HPDE6-E6E7 (cell line): ENCODE results near the gene RPP30.
"Not testable (repeated sequence)": the region's sequence is repeated elsewhere in the genome, so short reads cannot be mapped to it uniquely, and the experiment has no call there.

Experiments
- DNase-seq: peaks from one replicate; pipeline ENCODE4 v3.0.0; 2011; ENCODE audit warnings: missing footprints; ENCODE audit errors: extremely low spot score

RPP30 gene

DNA sequence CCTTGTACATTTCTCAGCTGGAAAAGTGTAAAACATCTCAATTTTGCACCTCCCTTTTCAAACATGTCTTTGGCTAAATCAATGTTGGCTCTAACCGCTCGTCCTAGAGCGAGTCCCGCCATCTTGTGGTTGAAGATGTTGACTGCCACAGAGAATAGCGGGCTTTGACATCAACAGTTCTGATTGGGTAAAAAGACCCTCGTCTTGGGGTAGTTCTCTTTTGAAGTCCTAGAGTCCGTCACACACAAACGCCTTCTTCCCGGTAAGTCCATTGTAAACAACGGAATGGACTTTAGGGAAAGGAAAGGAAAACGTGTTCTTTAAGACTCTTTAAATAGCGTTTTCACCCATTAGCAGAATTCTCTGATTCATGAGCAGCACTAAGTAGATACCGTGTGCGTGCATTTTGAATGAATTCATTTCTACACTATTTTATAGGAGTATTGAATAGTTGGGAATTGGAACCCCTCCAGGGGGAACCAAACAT, 452 bp upstream of the RPP30 start:
- no peak for DNase-seq

DNA sequence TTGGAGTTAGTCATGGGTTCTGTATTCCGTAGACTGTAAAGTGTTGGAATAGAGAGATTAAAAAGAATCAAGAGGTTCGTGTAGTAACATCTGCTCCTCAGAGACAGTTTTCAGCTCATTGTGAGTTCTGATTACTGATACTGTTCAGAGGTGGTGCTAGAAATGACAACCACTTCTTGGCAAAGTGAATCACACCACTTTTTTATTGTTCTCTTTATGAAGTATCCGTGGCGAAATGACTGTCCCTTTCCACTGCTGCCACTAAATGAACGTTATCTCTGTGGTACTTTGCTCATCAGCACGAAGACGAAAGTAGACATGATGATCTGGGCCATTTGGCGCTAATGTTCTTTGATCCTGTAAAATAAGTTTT, 860 bp downstream of the RPP30 start:
- no peak for DNase-seq

DNA sequence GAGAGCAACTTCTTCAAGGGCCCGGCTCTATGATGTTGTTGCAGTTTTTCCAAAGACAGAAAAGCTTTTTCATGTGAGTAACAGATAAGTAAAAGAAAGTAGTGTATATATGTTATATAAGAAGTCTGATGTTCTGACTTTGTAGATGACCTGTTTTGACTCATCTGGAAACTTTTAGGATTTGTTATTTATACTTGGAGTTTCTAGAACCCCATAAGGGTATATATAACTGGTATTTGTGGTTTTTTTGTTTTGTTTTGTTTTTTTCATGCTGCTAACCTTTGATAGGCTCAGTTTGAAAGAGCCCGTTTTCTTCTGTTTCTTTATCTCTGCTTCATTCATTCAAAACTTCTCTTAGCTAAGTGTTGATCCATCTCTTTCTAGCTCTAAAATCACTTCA, 7.3 kb downstream of the RPP30 start:
- no peak for DNase-seq

DNA sequence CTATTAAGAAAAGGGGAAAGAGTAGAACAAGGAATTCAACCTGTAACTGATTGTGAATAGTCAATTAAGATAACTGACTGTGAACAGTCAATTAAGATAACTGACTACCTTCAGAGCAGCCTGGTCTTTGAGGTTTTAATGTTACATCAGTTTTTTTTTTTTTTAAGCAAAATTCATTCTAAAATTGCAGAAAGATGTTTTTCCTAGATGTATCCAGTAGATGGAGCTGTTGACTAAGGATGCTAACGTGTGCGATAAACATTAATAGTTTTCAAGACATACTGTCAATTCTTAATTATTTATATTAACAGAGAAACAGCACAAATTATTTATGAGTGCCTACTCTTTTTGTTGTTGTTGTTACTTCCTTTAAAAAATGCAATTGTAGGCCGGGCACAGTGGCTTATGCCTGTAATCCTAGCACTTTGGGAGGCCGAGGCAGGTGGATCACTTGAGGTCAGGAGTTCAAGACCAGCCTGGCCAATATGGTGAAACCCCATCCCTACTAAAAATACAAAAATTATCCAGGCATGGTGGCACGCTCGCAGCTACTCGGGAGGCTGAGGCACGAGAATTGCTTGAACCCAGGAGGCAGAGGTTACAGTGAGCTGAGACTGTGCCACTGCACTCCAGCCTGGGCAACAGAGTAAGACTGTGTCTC, 8.4 kb downstream of the RPP30 start:
- DNase-seq, result not testable (repeated sequence)

DNA sequence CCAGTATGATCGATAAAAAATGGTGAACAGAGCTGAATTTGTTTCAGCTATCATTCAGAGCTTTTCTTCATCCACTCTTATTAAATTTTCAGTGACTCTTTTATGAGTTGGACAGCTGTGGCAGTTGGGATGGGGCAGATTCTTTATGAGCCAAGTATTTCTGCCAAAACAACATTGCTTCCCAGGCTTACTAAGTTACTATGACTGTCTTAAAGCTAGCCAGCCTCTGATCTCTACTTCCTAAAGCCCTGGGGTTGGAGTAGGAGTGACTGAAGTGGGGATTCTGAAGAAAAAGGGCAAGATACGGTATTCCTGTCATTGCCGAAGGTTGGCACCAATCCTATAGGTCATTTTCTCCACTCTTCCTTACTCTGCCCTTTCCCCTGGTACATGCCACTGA, 12.7 kb downstream of the RPP30 start:
- no peak for DNase-seq

DNA sequence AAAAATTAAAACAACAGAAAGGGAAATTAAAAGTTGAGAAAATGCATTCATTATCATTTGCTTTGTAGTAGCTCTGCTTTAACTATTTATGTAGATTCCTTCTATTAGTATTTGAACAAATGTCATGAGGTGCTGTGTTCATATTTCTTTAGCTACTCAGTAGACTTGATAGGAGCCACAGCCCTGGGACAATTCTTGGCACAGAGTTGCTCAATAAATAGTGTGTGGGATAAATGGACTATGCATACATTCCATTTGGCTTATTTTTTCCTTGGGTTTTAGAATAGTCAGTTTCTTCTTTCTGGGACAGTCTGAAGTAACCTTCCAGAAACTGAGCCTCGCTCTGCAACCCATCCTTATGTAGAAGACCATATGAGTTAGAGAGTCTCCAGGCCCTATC, 13.4 kb downstream of the RPP30 start:
- no peak for DNase-seq

DNA sequence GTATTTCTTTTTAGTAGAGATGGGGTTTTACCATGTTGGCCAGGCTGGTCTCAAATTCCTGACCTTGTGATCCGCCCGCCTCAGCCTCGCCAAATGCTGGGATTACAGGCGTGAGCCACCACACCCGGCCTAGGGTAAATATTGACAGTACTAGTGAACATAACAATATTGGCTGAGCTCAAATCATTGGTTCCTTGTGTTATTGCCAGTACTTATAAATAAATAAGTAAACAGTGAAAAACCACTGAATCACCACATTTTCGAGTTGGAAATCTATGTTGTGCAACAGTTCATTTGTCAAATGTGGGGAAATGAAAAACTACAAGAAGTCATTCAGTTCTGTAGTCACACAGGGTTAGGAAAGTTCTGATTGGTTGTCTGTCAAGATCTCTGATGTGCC, 15.8 kb downstream of the RPP30 start:
- DNase-seq, result no peak

DNA sequence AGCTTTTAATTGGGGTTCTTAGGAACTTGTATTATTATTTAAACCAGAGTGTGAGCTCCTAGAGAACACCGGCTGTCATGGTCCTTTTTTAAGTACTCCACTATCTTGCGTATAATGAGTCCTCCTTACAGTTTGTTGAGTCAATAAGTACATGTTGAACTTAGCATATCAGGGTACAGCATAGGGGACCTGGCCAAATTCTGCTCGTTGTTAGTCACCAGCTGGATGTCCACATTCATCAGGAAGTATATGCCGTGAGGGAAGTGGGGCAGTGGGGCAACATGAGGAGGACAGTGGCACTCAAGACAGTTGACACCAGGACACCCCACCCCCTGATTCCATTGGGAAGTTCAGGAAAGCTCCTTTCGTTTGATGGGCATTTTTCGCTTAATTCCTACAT, 16.6 kb downstream of the RPP30 start:
- no peak for DNase-seq

DNA sequence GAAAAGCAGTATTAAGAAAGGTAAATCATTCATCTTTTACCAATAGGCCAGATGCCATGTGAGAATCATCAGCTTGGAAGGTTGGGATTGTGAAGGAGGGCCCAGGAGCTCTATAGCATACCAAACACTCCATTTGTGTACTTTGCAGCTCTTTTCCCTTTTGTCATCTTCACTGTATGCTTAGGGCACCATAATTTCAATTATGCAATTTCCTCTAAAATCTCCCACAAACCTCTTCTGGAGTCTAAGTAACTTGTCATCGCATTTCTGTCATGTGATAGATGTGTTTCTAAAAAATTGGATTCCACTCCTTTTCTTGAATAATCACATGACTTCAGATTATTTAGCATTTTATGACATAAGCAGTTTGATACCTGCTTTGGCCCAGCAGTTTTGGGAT, 17.9 kb downstream of the RPP30 start:
- no peak for DNase-seq

DNA sequence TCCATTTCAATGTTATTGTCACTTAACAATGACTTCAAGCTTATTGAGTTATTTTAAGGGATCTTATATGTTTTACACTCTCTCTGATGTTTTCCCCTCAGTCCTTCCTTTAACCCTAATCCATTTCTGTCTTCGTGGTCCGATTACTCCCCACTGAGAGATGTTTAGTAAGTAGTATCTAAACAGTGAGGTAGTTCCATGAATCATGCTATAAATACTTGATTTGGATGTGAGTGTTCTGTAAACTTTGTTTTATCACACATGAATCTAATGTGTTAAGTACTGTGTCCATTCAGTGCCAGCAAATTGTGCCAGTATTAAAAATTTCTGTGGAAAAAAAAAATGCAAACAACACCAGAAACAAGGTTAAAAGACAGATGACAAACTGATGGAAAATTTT, 18.6 kb downstream of the RPP30 start:
- DNase-seq, result no peak

DNA sequence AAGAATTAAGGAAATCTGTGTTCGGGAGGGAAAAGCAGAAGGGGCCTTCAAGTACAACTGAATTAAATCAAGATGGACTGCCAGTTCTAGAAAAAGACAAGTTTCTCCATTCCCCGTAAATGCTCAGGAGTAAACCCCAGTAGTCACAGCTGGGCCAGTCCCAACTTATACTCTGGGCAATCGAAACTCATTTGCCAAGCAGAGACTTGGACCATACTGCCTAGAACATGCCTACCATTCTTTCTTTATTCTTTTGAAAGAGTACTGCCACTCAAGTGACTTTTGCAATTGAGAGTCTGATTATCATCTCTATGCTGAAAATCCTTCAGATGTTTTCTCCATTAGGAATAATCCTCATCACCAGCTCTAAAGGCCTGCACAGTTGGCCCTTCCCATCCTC, 21.4 kb downstream of the RPP30 start:
- DNase-seq, result no peak

DNA sequence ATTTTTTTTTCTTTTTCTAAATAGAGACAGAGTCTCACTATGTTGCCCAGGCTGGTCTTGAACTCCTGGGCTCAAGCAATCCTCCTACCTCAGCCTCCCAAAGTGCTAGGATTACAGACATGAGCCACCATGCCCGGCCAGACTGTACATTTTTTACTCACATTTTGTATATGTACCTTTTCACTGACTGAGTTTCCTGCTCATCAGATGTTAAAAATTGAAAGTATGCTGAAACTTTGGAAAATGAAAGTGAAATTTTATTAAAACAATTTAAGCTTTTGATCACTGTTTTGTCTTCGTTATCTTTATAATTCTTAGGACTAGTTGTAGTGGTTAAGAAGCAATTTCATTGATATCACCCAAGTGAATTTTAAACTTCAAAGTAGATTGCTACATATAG, 25.1 kb downstream of the RPP30 start:
- DNase-seq, result not testable (repeated sequence)

DNA sequence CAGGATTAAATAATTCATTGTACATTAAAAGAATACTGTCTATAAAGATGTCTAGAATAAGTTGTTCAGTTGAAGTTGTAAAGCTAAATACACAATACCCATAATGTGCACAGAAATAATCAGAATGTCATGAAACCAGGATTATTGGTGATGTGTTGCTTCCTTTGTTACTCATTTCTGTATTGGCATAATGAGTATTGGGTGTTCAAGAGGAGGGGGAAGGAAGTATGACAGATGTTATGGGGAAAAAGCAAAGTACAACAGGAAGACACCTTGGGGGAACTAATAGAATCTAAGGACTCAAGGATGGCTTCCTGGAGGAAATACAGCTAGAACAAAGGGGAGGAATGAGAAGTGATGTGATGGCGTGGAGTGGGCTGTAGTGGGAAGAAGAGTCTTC, 34.2 kb downstream of the RPP30 start:
- DNase-seq, result no peak

DNA sequence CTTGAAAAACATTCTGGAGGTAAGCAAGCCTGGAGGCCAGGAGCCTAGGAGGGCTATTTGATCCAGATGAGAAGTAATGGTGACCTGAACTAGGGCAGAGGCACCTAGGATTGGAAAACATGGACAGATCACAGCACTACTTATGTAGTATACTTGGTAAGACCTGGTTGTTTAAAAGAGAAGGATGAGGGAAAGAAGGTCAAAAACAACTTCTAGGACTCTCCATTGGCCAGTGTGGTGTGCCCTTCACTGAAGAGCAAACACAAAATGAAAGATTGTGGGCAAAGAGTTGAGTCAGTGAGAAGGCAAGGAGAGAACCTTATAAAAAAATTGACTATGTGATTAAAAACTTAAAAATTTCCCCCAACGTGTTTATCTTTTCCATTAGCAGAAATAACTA, 34.8 kb downstream of the RPP30 start:
- no peak for DNase-seq

DNA sequence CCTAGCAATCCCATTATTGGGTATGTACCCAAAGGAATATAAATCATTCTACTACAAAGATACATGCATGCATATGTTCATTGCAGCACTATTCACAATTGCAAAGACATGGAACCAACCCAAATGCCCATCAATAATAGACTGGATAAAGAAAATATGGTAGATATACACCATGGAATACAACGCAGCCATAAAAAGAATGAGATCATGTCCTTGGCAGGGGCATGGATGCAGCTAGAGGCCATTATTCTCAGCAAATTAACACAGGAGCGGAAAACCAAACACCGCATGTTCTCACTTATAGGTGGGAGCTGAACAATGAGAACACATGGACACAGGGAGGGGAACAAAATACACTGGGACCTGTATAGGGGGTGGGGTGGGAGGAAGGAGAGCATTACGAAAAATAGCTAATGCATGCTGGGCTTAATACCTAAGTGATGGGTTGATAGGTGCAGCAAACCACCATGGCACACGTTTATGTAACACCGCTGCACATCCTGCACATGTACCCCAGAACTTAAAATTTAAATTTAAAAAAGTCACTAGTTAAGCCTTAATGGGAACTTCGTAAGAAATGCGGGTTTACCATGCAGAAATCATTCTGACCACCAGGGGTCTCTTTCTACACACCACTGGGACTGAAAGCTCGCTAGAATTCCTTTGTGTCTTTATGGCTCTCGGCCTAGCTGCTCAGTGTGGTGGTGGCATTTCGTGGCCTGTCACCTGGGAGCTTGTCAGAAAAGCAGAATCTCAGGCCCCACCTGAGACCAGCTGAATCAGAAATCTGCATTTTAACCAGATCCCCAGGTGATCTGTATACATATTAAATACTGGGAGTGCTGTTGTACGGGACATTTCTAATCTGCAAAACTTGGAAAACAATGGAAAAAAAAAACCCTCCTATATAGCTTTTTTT, 39.6 kb downstream of the RPP30 start:
- DNase-seq, result peak; percentile 59

DNA sequence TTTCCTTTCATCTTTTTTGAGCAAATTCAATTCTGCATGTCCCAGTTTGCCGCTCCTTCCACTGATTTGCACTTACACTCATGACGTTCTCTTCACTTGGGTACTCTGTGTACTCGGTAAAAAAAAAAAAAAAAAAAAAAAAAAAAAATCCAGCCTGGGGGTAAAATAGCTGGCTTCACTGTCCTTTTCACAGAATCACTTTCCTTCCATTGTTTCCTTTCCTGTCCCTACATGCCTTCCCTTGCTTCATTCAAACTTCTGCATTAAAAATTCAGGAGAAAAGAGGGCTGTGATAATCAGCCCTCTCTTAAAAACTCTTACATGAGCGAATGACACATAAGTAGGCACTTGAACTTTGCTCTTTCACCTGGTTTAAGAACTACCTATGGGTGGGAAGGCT, 40.4 kb downstream of the RPP30 start:
- peak; percentile 44 for DNase-seq

DNA sequence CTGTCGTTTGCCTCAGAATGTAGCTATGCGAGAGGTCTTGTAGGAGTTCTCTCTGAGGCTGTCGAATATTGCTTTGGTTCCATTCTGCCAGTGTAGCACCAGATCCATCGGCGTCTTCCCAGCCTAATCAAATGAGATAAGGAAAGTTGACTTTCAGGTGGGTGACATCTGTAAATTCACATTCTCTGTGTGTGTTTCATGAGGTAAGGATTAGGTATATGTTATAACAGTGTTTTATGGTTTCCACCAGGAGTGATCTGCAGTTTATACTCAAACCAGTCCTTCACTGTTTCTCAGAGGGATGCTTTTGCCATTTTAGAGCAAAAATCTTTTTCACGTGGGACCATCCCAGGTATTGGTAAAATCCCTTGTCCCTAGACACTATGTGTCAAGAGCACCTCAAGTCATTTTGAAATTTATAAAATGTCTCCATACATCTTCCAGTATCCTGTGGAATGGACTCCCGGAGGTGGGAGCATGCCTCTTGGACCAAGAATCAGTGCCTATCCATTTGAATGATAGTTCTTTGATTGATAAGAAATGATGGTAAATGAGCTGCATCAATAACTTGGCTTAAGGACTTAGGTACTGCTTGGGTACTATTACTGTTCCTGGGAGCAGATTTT, 41.2 kb downstream of the RPP30 start:
- DNase-seq, result no peak

DNA sequence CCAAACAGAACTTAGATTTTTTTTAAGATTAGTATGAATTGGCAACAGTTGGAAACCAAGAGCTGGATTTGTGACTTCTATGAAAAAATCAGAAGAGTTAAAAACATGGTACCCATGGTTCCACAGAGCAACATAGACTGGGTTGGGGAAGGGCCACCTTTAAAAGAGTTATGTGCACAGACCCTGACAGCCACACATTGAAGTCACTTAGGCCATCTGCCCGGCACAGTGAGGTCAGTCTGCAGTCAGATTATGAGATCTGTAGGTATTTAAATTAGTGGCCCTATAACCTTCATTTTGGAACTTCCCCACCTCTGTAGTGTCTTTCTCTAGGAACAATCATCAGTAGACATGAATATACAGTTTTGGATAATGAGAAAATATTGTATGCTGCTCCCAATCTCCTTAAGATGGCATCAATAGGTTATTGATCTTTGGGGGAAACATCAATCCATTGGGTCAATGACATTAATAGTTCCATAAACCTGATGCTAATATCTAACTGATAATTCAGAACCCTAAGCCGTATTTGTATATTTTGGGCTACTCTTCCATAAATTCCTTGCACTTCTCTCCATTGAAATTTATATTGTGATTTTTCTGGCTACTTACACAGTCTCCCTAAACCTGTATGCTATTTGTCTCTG, 42.1 kb downstream of the RPP30 start:
- no peak for DNase-seq

DNA sequence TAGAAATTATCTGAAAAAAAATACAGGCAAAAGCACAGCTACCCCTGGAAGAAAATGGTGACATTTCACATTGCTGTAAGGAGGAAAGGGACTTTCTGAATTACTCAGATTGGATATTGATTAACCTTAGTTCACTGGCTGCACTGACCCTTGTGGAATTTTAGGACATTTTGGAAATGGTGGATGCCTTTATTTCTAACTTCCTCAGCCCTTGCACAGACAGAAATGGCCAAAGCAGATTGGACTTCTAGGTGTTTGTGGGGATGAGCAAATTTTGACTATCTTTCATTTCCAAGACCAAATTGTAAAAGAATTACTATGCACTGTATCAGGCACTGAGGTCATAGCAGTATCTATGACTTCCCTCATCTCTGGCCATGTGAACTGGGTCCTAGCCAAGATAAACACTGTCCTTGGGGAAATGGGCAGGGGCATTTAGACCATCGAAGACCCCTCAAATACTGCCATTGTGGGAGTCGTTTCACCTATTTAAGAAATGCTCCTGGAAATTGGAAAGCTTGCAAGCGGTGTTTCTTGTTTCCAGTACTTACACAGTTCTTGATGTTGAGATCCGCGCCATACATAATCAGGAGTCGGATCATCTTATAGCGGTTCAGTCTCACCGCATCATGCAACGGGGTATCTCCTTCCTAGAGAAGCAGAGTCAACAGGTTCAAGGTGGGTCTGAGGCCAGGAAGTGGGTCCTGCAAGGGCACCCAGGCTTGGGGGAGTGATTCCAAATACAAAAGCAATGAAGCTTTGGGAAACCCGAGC, 43.4 kb downstream of the RPP30 start:
- DNase-seq, result no peak

DNA sequence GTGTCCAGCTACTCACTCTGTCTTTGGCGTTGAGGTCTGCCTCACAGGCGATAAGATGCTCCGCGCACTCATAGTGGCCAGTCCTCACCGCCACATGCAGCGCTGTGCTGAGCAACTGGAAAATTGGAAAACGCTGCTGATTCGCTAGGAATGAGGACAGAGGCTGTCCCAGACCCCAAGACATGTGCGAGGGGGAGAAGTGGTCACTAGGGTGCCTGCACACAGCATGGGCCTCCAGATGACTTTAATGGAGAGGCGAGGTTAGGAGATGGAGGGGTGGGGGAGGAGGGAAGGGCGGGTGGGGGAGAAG, 43.9 kb downstream of the RPP30 start:
- DNase-seq, result no peak

DNA sequence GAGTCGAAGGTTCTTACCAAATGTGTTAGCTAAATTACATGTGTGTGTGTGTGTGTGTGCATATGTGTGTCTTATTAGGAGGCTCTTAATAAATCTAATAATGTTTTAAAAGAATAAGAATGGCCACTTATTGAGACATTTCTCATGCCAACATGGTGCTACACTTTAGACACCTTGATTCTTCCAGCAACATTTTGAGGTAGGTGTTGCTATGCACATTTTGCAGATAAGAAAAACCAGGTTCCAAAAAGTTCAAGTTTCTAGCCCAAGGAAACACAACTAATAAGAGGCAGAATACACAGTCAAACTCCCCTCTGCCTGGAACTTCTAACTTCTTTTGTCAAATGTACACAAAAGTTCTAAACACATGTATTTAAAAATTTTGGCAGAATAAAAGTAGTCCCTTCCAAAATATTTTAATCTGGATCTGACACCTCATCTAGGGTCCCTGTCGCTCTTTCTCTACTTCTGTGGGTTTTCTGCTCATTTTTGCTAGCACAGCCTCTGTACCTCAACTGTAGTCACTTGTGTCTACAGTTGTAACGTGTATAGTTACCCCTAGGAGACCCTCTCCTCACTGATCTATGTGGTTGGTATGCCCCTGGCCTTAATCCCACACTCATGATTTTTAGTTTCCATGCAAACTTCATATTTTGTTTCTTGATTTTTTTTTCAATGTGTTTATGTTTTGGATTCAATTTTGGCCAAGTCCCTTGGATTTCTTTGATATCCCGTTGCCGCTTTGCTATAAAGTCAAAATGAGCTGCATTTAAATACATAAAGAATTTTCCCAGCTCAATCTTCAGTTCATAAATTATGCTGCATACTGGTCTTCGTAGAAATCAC, 44.8 kb downstream of the RPP30 start:
- no peak for DNase-seq
